HG02571 (cell line): Measurements from ENCODE around the gene DDTL.
"Not testable (repeated sequence)": the region's sequence is repeated elsewhere in the genome, so short reads cannot be mapped to it uniquely, and the experiment has no call there.

Source experiments
- ATAC-seq: cut with Tn5 transposase; IDR thresholded peaks from one replicate; pipeline ENCODE4 v1.9.1; 2021; ENCODE audit warnings: mild to moderate bottlenecking, moderate library complexity; ENCODE audit not compliant: unreplicated experiment

The DDTL gene

DNA sequence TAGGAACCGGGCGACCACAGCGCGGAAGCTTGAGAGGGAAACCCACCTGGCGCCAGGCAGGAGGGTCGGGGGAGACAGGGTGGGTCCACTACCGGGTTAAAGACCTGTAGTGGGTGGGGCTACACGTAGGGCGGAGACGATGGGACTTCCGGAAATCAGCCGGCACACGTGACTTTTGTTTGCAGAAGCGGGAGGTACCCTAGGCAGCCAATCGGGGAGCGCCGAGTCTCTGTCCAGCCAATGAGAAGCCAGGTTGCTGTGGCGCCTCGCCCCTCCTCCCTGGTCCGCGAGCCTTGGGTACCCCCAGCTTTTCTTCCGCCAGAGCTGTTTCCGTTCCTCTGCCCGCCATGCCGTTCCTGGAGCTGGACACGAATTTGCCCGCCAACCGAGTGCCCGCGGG lies at the start of gene DDTL:
Gene DDTL (plus strand): TSS at position 321 of the 400 bp plus-strand sequence. CDS start 27 bp downstream, at position 348.
- ATAC-seq, result peak; percentile 82

GRCh38 chr22:23920267-23920611 lies 46.4 kb upstream of the DDTL start:
- ATAC-seq, result not testable (repeated sequence)

DNA sequence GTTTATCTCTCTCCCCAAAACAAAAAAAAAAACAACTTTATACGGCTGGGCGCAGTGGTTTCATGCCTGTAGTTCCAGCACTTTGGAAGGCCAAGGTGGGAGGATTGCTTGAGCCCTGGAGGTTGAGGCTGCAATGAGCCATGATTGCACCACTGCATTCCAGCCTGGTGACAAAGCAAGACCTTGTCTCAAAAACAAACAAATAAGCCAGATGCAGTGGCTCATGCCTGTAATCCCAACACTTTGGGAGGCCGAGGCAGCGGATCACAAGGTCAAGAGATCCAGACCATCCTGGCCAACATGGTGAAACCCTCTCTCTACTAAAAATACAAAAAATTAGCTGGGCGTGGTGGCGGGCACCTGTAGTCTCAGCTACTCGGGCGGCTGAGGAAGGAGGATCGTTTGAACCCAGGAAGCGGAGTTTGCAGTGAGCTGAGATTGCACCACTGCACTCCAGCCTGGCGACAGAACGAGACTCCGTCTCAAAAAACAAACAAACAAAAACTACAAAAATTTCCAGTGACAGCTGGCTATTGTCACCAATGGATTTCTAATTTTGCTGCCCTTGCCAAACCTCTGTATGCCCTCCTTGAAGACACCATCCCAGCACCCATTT lies 45.0 kb upstream of the DDTL start:
- ATAC-seq, result not testable (repeated sequence)

GRCh38 chr22:23922921-23923320 lies 43.8 kb upstream of the DDTL start:
- no peak for ATAC-seq

GRCh38 chr22:23925020-23925606 lies 41.6 kb upstream of the DDTL start:
- no peak for ATAC-seq

GRCh38 chr22:23926561-23926960 lies 40.1 kb upstream of the DDTL start:
- no peak for ATAC-seq

GRCh38 chr22:23938328-23939016 lies 28.2 kb upstream of the DDTL start:
- no peak for ATAC-seq

DNA sequence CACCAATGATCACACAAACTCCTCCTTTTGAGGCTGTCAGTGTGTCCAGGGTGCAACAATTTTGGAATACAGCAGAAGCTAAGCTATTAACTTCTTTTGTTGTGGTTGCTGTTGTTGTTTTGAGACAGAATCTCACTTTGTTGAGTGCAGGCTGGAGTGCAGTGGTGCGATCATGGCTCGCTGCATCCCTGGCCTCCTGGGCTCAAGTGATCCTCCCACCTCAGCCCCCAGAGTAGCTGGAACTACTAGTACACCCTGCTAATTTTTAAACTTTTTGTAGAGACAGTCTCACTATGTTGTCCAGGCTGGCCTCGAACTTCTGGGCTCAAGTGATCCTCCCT lies 27.7 kb upstream of the DDTL start:
- ATAC-seq, result no peak

GRCh38 chr22:23940166-23940565 lies 26.5 kb upstream of the DDTL start:
- not testable (repeated sequence) for ATAC-seq

- ATAC-seq, result not testable (repeated sequence)
Observed at GRCh38 chr22:23947391-23947790, 19.3 kb upstream of the DDTL start.

DNA sequence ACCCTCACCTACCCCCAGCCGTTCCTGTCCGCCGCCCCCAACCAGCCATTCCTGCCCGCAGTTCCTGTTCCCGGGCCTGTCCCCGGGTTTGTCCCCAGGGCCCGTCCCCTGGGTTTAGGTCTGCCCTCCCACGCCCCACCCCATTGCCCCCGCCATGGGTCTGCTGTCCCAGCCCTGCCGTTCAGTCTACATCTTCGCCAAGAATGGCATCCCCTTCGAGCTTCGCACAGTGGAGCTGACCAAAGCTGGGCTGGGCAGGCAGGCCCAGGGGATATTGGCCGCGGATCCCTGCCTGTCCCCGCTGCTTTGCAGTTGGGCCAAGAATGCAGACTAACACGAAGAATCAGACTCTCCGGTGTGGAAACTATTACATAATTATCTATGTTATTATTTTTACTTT lies 16.9 kb upstream of the DDTL start:
- not testable (repeated sequence) for ATAC-seq

- not testable (repeated sequence) for ATAC-seq
Observed at GRCh38 chr22:23951383-23951782, 15.3 kb upstream of the DDTL start.

GRCh38 chr22:23952794-23953405 lies 13.8 kb upstream of the DDTL start:
- ATAC-seq, result not testable (repeated sequence)

DNA sequence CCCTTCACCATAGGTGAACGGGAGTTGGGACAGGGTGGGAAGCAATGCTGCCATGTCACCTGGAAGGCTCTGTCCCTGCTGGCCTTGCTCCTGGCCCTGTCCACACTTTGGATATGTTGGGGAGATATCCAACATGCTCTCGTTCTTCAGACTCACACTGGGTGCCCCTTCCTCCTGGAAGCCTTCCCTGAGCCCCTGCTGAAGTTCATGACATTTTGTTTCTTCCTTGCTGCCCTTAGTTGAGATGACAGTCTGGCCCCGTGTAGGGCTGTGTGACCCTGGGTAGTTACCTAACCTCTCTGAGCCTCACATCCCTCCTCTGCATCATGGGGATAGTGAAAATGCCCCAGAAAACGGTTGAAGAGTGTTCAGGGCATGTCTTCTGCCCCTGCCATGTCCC lies 13.2 kb upstream of the DDTL start:
- not testable (repeated sequence) for ATAC-seq

GRCh38 chr22:23954193-23954990 lies 12.3 kb upstream of the DDTL start:
- ATAC-seq, result not testable (repeated sequence)

GRCh38 chr22:23954991-23955305 lies 11.7 kb upstream of the DDTL start:
- ATAC-seq, result not testable (repeated sequence)

GRCh38 chr22:23955886-23956285 lies 10.8 kb upstream of the DDTL start:
- ATAC-seq, result not testable (repeated sequence)

- ATAC-seq, result not testable (repeated sequence)
Observed at GRCh38 chr22:23956301-23956900, 10.3 kb upstream of the DDTL start.

DNA sequence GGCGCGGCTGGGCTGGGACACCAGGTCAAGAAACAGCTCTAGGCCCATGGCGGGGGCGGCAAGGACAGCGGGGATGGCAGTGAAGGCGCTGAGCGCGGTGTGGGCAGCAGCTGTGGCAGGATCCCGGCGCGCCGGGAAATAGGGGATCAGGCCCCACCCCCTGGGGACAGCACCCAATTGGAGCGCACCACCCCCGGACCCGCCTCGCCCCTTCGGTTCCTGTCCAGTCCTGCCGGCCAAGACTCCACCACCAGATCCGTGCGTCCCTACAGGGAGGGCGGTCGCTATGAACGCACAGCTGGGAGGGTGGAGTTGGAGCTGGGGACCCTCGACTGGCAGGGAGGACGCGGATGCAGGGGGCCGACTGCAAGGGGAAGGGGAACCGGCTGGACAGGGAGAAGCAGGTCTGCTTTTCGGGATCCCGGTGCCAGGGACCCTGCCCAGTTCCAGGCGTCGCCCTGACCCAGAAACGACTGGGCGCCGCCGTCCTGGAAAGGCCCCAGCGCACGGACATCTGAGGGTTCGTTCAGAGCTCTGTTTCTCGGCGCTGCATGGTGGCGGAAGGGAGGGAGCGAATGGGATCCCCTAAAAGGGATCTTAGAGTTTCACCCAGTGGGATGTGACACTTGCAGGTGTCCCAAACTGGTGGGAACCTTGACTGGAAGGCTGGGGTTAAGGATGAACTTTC lies 5.5 kb upstream of the DDTL start, which contains the start of gene GSTT2B:
Gene GSTT2B (minus strand): TSS at position 112 of the 688 bp plus-strand sequence. CDS start 64 bp downstream, at position 48.
- ATAC-seq, result not testable (repeated sequence)

DNA sequence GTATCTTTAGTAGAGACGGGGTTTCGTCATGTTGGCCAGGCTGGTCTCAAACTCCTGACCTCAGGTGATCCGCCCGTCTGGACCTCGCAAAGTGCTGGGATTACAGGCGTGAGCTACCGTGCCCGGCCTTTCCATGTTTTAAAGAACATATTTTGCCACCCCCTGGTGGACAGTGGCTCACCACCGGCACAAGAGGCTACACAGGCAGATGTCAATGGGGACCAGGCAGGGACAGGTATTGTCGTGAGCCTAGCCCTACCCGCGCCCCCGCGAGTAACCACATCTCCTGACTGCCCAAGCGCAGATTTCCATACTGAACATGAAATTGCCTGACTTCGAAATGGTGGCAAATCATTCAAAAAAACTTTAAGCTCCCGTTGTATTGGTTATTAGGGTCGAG lies 594 bp upstream of the DDTL start:
- ATAC-seq, result not testable (repeated sequence)
